HCT116 (cell line): ENCODE data around the gene NAGK. TPM values are rescaled to one million over a fixed set of nuclear protein-coding genes. Genes with fewer than 3 reads are reported as not detected.

Experiments
- ATAC-seq: fragments of 200-7000 bp; cut with Tn5 transposase; 2 replicates; pipeline ENCODE4 v1.9.1; 2020; ENCODE audit warnings: mild to moderate bottlenecking, moderate library complexity
- BruUV-seq: library from RNA; stranded (reverse); fragments of 400-500 nt; replicated peaks from 2 replicates; lab custom pipeline; 2021; lab: Mats Ljungman, UMichigan
- CTCF ChIA-PET: fragments of 300-600 bp; sonication (Branson Sonifier 250); formaldehyde crosslinking; loops from one replicate; lab custom pipeline; 2021; ENCODE audit warnings: antibody characterized with exemption; lab: Charles Lee
- POLR2A ChIA-PET: fragments of 300-600, 350-600 bp; sonication (Branson Sonifier 250); formaldehyde crosslinking; loops from one replicate; lab custom pipeline; 2021; ENCODE audit warnings: antibody characterized with exemption; lab: Charles Lee
- RAD21 ChIA-PET, 2 experiments: fragments of 300-600 bp; sonication (Branson Sonifier 250); formaldehyde crosslinking; loops; one replicate each; lab custom pipeline; 2023; ENCODE audit warnings: low total read pairs in 2 of 2; ENCODE audit not compliant: uncharacterized antibody in 2 of 2, unreplicated experiment in 2 of 2, low non-redundant PET in 1 of 2; lab: Charles Lee
- DNase-seq: peaks from one replicate; pipeline ENCODE4 v3.0.0-alpha.2; 2010; ENCODE audit warnings: low read depth, low spot score
- H2AFZ ChIP-seq: fragments of 200-600 bp; shearing (Covaris generic), sonication (generic); 2 replicates; pipeline ENCODE4 v1.6.1; 2017; ENCODE audit warnings: low read depth, mixed run types, mixed read lengths, antibody characterized with exemption, low read length; ENCODE audit not compliant: poor library complexity, severe bottlenecking
- H3K27ac ChIP-seq: 2 replicates; pipeline ENCODE4 v1.5.1; 2012; ENCODE audit warnings: low read depth, low read length
- H3K27me3 ChIP-seq: fragments of 200-600 bp; sonication (generic); 2 replicates; pipeline ENCODE4 v1.6.1; 2016; ENCODE audit warnings: mixed run types, low read length, mixed read lengths; ENCODE audit not compliant: insufficient read depth
- H3K36me3 ChIP-seq, 2 experiments: fragments of 200-500 bp in 1 of 2; fragments of 200-600 bp in 1 of 2; sonication (Bioruptor generic) in 1 of 2; sonication (generic) in 1 of 2; 2 replicates each; pipeline versions ENCODE4 v1.5.1 to v1.6.1; 2014 to 2016; ENCODE audit warnings: low read length in 2 of 2, inconsistent platforms in 1 of 2, mixed read lengths in 1 of 2, mixed run types in 1 of 2; ENCODE audit not compliant: insufficient read depth in 2 of 2, control insufficient read depth in 1 of 2
- H3K4me1 ChIP-seq, 2 experiments: fragments of 200-600 bp in 1 of 2; sonication (generic) in 1 of 2; 2 replicates each; pipeline versions ENCODE4 v1.5.1 to v1.6.1; 2012 to 2017; ENCODE audit warnings: low read length in 2 of 2, inconsistent platforms in 1 of 2, mild to moderate bottlenecking in 1 of 2, mixed read lengths in 1 of 2, mixed run types in 1 of 2, moderate library complexity in 1 of 2; ENCODE audit not compliant: insufficient read depth in 2 of 2, control insufficient read depth in 1 of 2
- H3K4me2 ChIP-seq: fragments of 200-600 bp; sonication (generic); 2 replicates; pipeline ENCODE4 v1.6.1; 2017; ENCODE audit warnings: mixed run types, low read length, mixed read lengths
- H3K4me3 ChIP-seq, 2 experiments: fragments of 200-600 bp in 1 of 2; sonication (generic) in 1 of 2; replicated peaks in 1 of 2; 2 replicates each; pipeline ENCODE4 v1.5.1; 2011 to 2016; ENCODE audit warnings: low read length in 2 of 2, control low read depth in 1 of 2, low read depth in 1 of 2, mild to moderate bottlenecking in 1 of 2, mixed read lengths in 1 of 2, mixed run types in 1 of 2
- H3K79me2 ChIP-seq: fragments of 200-600 bp; sonication (generic); 2 replicates; pipeline ENCODE4 v1.6.1; 2017; ENCODE audit warnings: mild to moderate bottlenecking, mixed run types, low read length, moderate library complexity, mixed read lengths; ENCODE audit not compliant: insufficient read depth
- H3K9ac ChIP-seq: fragments of 200-600 bp; sonication (generic); 2 replicates; pipeline ENCODE4 v1.6.1; 2016; ENCODE audit warnings: low read length, mixed read lengths
- H3K9me2 ChIP-seq: fragments of 200-600 bp; sonication (generic), shearing (Covaris generic); 2 replicates; pipeline ENCODE4 v1.6.1; 2017; ENCODE audit warnings: mixed run types, mild to moderate bottlenecking, moderate library complexity; ENCODE audit not compliant: insufficient read depth
- H3K9me3 ChIP-seq, 2 experiments: fragments of 200-500 bp in 1 of 2; fragments of 200-600 bp in 1 of 2; sonication (Bioruptor generic) in 1 of 2; sonication (generic) in 1 of 2; 2 replicates each; pipeline ENCODE4 v1.6.1; 2014 to 2017; ENCODE audit warnings: low read length in 2 of 2, mixed read lengths in 2 of 2, inconsistent platforms in 1 of 2, low read depth in 1 of 2, mild to moderate bottlenecking in 1 of 2, mixed run types in 1 of 2, moderate library complexity in 1 of 2; ENCODE audit not compliant: control insufficient read depth in 1 of 2, insufficient read depth in 1 of 2
- H4K20me1 ChIP-seq: fragments of 200-600 bp; sonication (generic), shearing (Covaris generic); 2 replicates; pipeline ENCODE4 v1.6.1; 2017; ENCODE audit warnings: mixed run types, mild to moderate bottlenecking, moderate library complexity; ENCODE audit not compliant: insufficient read depth
- CBX3 ChIP-seq: IDR thresholded peaks from 2 replicates; pipeline ENCODE4 v1.6.1; 2012; ENCODE audit warnings: low read depth
- CTCF ChIP-seq, 3 experiments: fragments of 200-600 bp in 1 of 3; sonication (generic) in 1 of 3; IDR thresholded peaks in 2 of 3; conservative IDR thresholded peaks in 1 of 3; 2 replicates each; pipeline ENCODE4 v1.5.1; 2012 to 2017; ENCODE audit warnings: low read depth in 2 of 3, low read length in 2 of 3, antibody characterized with exemption in 1 of 3, borderline replicate concordance in 1 of 3, control low read depth in 1 of 3, mild to moderate bottlenecking in 1 of 3, mixed read lengths in 1 of 3, mixed run types in 1 of 3, moderate library complexity in 1 of 3; ENCODE audit not compliant: insufficient read depth in 1 of 3
- FOSL1 ChIP-seq: IDR thresholded peaks from 2 replicates; pipeline ENCODE4 v1.6.1; 2012; ENCODE audit warnings: low read depth
- SP1 ChIP-seq: IDR thresholded peaks from 2 replicates; pipeline ENCODE4 v1.6.1; 2012; ENCODE audit warnings: low read depth
- ZFX ChIP-seq: fragments of 450-650 bp; IDR thresholded peaks from 2 replicates; pipeline ENCODE4 v1.6.1; 2017
- intact Hi-C: fragments of 100-400 bp; cut with micrococcal nuclease; formaldehyde crosslinking; loops from 2 replicates; pipeline ENCODE4 v1.10.0; 2022
- total RNA-seq: library from RNA; stranded (reverse); gene quantifications from one replicate; pipeline ENCODE4 v1.2.1, GENCODE V29; 2021; ENCODE audit not compliant: unreplicated experiment
- TF ChIP-seq, protein P1 (sequence below): IDR thresholded peaks from 2 replicates; pipeline ENCODE4 v1.6.1; 2012

NAGK gene
- total RNA-seq, 1 experiment from 2014 or later = 36.8 TPM

DNA sequence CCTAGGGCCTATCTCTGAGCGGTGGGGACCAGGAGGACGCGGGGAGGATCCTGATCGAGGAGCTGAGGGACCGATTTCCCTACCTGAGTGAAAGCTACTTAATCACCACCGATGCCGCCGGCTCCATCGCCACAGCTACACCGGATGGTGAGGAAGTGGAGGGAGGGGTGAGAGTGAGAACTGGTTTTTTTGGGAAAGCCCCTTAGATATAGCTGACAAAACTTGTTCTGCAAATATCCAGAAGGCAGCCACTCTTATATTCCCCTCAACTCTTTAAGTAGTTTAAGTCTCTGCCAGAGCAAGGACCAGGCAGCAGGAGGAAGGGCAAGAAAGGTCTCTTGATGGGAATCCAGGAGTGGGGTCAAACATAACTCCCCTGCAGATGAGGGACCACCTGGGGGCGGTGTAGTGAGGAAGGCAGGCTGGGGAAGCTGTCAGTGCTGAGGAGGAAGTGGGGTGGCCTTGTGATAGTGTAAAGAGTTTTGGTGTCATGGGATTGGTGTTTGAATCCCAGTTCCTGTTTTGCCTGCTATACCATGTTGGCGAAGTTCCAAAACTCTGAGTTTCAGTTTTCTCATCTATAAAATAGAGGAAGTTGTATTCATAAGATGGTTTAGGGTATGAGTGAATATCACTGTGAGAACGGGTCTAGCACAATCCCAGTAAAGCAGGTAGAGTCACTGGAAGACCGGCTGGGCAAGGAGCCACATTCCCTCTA, 3.4 kb downstream of the NAGK start:
- intact Hi-C loops = no loop called here
- H2AFZ ChIP-seq = no peak overlapping the region
- no TSS peak for BruUV-seq
- H3K4me3 ChIP-seq = no peak overlapping the region
- H3K27ac ChIP-seq = no peak overlapping the region
- DNase-seq = no peak
- H3K4me1 ChIP-seq = peaks cover 10 to 22% of the 10 kb centered on the region in 2 experiments
- H3K36me3 ChIP-seq = 0 out of 4 replicates have a peak, but pooled peaks cover 0 to 3% of the 10 kb centered on the region in 2 experiments
- no peaks in the 10 kb centered on the region for H3K9me2 ChIP-seq
- H3K4me2 ChIP-seq = no peak overlapping the region
- H3K27me3 ChIP-seq = no peaks in the 10 kb centered on the region
- RAD21 ChIA-PET = no interaction called here
- CTCF ChIA-PET = interaction anchor here (2.2 kb wide), 1 partner anchor 29 kb away, joined by 16 read pairs; no protein-coding TSS in a partner anchor
- no peak for ATAC-seq
- no peak for TF ChIP-seq ZFX
- TF ChIP-seq, all 23 proteins: peak for 0
- Histone ChIP-seq H4K20me1 (no peaks in the 10 kb centered on the region), H3K9ac (no peak overlapping the region), H3K79me2 (no peaks in the 10 kb centered on the region), H3K9me3 (no peaks in the 10 kb centered on the region)
- POLR2A ChIA-PET = no interaction called here

GRCh38 chr2:71072492-71072891, 4.0 kb downstream of the NAGK start:
- BruUV-seq = no TSS peak
- POLR2A ChIA-PET = no interaction called here
- no peak for ATAC-seq
- intact Hi-C loops = no loop called here
- no peak for TF ChIP-seq CBX3
- no peak for TF ChIP-seq FOSL1
- no peak for TF ChIP-seq ZFX
- TF ChIP-seq CTCF (IDR thresholded peaks at IDR 0.05 in 2 of 3, conservative IDR thresholded peaks at IDR 0.05 in 1 of 3; ENCODE audit: borderline replicate concordance in 1 of 3, insufficient read depth in 1 of 3, low read depth in 2 of 3, low read length in 2 of 3) = no peak
- TF ChIP-seq SP1 = no peak
- TF ChIP-seq, protein P1, sequence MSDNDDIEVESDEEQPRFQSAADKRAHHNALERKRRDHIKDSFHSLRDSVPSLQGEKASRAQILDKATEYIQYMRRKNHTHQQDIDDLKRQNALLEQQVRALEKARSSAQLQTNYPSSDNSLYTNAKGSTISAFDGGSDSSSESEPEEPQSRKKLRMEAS = no peak
- DNase-seq = no peak
- no peak overlapping the region for H3K9ac ChIP-seq
- peaks cover 6 to 20% of the 10 kb centered on the region in 2 experiments for H3K4me1 ChIP-seq
- H3K9me2 ChIP-seq = no peaks in the 10 kb centered on the region
- RAD21 ChIA-PET = no interaction called here
- H3K27ac ChIP-seq = no peak overlapping the region
- CTCF ChIA-PET = no interaction called here
- no peaks in the 10 kb centered on the region for H3K9me3 ChIP-seq
- H3K4me2 ChIP-seq = no peak overlapping the region
- H3K36me3 ChIP-seq = 0 out of 4 replicates have a peak, but pooled peaks cover 0 to 3% of the 10 kb centered on the region in 2 experiments
- no peak overlapping the region for H2AFZ ChIP-seq
- H4K20me1 ChIP-seq = no peaks in the 10 kb centered on the region
- no peaks in the 10 kb centered on the region for H3K27me3 ChIP-seq
- no peak overlapping the region for H3K4me3 ChIP-seq
- H3K79me2 ChIP-seq = no peaks in the 10 kb centered on the region
